D341Med (cell line): ENCODE measurements around the gene PLCB3.
"Not testable (repeated sequence)": the region's sequence is repeated elsewhere in the genome, so short reads cannot be mapped to it uniquely, and the experiment has no call there.

ENCODE experiments used
- DNase-seq: peaks from one replicate; pipeline ENCODE4 v3.0.0; 2012; ENCODE audit warnings: low spot score

Gene PLCB3

DNA sequence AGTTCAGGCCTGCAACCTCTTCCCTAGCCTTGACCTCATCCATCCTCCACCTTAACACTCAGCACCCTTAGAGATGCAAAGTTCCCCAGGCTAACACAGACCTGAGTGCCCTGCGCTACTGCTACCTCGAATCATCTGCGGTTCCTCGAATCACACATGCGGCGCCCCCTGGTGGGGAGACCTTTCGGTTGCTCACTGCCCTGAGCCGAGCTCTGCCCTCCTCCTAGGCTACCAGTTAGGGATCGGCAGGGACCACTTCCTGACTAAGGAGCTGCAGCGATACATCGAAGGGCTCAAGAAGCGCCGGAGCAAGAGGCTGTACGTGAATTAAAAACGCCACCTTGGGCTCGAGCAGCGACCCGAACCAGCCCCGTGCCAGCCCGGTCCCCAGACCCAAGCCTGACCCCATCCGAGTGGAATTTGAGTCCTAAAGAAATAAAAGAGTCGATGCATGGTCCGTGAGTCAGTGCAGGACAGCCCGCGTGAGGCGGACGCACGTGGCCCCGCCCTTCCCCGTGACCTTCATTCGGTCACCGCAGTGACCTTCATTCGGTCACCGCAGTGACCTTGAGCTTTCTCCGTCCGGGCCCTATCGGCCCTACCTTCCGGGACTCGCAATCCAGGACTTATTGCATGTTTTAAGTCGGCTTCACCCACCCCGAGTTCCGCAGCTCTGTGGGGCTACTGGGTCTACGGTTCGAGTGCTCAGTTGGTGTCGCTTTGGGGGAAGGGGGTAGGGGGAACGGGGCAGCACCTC, 53.2 kb downstream of the PLCB3 start:
- DNase-seq = peak; percentile 81

DNA sequence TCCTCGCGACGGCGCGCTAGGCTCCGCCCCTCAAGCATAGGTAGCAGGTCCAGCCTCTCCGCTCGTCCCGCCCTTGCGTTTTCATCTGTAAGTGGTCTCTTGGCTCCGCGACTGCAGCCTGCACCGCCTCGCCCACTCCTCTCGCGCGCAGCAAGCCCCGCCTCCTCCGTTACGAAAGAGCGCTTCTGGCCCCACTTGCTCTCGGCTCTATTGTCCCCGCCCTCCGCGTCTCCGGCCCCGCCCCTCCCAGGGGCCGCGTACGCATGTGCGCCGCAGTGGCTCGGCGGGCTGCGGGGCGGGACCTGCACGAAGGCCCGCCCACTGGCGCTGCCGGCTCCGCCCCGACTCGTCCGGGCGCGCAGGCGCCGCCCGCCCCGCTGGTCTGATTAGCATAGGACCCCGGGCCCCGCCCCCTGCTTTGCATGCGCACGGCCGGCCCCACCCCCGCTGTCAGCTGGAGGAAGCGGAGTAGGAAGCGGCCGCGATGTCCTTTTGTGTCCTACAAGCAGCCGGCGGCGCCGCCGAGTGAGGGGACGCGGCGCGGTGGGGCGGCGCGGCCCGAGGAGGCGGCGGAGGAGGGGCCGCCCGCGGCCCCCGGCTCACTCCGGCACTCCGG, 53.9 kb downstream of the PLCB3 start, which contains the start of gene ESRRA:
Gene ESRRA, plus strand, starts transcription at position 450 of the 616 bp plus-strand sequence. CDS start 1,656 bp downstream, outside the sequence.
- peak; percentile 99 for DNase-seq

DNA sequence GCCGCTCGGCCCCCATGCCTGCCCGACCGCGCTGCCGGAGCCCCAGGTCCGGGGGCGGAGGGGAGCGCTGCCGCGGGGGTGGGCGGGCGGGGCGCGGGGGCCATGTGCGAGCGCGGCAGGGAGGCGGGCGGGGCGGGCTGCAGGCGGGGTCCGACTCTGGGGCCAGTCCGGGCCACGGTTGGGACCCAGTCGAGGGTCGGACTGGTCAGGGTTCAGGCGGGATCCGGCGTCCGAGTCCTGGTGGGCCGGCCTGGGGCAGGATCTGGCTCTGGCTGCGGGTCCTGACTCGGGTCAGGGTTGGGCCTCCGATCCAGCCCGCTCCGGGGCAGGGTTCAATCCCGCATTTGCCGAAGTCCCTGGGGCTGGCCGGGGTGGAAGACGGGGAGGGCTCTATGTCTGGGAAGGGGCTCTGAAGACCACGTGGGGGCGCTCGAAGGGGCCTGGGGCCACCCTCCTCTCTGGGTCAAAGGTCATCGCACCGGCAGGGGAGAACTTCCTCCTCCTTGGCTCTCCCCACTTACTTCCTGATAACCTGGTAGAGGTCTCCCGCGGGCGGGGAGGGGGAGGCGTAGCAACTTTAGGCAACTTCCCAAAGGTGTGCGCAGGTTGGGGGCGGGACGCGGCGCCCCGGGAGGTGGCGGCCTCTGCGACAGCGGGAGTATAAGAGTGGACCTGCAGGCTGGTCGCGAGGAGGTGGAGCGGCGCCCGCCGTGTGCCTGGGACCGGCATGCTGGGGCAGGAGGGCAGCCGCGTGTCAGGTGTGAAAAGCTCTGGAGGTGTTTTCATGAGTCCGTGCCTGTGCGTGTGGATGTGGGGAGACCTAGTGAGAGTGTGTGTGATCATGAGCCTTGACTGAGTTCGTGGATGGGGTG, 54.6 kb downstream of the PLCB3 start:
- DNase-seq = no peak

DNA sequence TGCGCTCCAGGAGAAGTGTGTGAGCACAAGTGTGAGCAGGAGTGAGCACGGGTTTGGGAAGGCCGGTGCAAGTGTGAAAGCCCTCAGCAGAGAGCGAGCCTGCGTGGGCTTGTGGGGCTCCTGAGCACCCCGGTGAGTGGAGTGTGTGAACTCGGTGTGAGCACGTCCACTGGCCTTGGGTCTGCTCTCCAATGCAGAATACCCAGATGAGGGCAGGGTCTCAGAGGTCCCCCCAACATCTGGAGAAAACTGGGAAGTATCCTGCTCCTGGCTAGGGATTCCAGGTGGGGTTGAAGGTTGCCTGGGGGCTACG, 55.2 kb downstream of the PLCB3 start:
- DNase-seq = no peak

DNA sequence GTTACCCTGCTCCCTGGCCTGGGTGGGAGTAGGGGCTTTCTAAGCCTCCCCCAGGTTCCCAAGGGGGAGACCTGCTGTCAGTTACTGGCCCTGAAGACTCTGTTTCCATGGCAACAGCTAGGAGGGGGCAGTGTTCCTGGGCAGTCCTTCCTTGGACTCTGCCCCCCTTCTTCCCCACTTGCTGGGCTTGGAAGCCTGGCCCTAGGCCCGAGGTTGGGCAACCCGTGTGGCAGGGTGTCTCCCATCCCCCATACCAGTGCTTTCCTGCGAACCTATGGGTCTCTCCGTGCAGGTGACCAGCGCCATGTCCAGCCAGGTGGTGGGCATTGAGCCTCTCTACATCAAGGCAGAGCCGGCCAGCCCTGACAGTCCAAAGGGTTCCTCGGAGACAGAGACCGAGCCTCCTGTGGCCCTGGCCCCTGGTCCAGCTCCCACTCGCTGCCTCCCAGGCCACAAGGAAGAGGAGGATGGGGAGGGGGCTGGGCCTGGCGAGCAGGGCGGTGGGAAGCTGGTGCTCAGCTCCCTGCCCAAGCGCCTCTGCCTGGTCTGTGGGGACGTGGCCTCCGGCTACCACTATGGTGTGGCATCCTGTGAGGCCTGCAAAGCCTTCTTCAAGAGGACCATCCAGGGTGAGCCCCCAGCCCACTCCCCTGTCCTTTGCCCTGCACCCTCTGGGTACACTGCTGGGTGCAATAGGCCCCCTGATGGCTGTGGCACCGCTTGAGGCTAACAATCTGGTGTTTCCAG, 55.7 kb downstream of the PLCB3 start:
- no peak for DNase-seq

DNA sequence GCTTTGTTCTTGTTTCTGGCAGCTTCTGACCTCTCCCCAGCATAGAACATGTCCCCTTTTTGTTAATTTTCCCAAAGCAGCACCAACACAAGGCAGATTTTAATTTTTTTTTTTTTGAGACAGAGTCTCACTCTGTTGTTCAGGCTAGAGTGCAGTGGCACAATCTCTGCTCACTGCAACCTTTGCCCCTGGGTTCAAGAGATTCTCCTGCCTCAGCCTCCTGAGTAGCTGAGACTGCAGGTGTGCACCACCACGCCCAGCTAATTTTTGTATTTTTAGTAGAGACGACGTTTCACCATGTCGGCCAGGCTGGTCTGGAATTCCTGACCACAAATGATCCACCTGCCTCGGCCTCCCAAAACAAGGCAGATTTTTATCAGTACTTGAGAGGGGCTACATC, 56.5 kb downstream of the PLCB3 start:
- DNase-seq = not testable (repeated sequence)

DNA sequence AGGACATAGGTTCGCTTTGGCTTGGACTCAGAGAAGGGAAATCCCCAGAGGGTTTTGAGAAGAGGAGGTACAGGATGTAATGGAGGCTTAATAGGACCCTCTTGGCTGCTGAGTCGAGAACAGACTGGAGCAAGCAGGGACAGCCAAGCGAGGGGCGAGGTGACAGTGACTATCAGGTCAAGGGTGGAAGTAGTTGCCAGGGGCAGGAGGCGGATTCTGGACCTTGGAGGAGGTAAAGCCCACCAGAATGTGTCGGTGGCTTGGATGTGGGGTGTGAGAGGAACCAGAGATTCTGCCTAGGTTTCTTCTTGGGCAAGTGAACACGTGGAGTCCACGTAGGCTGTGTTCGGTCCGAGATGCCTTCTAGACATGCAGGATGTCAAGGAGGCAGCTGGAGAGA, 61.6 kb downstream of the PLCB3 start:
- DNase-seq = no peak

DNA sequence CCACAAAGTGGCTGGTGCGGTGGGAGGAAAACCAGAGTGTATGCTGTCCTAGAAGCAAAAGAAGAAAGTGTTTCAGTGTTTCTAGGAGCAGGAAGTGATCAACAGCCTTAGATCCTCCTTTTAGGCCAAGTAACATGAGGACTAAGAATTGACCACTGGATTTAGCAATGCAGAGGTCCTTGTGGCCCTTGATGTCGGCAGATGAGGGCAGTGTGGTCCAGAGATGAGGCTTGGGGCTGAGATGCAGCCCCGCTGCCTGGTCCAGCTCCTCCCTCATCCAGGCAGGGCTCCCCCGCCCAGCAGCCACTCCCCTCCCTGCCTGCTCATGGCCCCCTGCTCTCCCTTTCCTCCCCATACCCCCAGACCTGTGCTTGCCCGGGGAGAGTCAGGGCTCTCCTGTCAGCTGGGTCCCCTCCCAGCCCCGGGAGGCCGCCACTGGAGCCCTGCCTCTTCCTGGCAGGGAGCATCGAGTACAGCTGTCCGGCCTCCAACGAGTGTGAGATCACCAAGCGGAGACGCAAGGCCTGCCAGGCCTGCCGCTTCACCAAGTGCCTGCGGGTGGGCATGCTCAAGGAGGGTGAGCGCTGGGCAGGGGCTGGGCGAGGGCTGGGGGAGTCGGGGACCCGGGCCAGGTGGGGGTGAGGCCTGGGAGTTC, 62.3 kb downstream of the PLCB3 start:
- DNase-seq = no peak

DNA sequence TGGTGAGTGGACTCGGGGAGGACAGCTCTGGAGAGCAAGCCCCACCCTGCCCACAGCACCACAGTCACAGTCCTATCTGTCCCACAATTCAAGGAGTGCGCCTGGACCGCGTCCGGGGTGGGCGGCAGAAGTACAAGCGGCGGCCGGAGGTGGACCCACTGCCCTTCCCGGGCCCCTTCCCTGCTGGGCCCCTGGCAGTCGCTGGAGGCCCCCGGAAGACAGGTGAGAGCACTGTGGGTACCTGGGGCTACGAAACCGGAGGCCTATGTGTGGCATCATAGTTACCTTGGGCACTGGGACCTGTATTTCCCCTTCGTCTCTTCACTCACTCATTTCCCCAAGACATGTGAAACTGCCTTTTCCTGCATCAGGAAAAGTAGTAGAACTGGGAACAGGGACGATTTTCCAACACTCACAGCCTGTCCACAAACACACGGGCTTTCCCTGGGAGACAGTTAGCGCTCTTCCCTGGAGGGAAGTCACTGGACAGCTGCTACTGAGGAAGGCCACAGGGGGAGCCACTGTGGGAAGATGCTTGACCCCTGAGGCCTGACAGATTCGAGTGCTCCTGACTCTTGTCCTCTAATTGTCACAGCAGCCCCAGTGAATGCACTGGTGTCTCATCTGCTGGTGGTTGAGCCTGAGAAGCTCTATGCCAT, 62.9 kb downstream of the PLCB3 start:
- no peak for DNase-seq

DNA sequence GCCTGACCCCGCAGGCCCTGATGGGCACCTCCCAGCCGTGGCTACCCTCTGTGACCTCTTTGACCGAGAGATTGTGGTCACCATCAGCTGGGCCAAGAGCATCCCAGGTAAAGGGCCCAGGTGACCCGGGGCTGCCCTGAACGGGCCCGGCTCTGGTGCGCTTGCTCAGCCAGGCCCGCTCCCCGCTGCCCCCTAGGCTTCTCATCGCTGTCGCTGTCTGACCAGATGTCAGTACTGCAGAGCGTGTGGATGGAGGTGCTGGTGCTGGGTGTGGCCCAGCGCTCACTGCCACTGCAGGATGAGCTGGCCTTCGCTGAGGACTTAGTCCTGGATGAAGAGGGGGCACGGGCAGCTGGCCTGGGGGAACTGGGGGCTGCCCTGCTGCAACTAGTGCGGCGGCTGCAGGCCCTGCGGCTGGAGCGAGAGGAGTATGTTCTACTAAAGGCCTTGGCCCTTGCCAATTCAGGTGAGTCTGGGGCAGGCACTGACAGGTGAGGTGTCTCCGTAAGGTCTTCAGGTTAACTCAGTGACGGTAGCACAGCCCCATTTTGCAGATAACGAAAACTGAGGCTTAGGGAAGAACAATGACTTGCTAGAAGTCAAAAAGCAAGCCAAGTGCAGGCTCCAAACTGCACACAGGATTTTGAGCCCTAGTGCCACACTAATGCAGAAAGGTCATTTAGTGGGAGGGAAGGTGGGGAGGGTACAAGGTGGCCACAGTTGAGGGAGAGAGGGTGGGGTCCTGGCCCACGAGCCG, 63.7 kb downstream of the PLCB3 start:
- no peak for DNase-seq

DNA sequence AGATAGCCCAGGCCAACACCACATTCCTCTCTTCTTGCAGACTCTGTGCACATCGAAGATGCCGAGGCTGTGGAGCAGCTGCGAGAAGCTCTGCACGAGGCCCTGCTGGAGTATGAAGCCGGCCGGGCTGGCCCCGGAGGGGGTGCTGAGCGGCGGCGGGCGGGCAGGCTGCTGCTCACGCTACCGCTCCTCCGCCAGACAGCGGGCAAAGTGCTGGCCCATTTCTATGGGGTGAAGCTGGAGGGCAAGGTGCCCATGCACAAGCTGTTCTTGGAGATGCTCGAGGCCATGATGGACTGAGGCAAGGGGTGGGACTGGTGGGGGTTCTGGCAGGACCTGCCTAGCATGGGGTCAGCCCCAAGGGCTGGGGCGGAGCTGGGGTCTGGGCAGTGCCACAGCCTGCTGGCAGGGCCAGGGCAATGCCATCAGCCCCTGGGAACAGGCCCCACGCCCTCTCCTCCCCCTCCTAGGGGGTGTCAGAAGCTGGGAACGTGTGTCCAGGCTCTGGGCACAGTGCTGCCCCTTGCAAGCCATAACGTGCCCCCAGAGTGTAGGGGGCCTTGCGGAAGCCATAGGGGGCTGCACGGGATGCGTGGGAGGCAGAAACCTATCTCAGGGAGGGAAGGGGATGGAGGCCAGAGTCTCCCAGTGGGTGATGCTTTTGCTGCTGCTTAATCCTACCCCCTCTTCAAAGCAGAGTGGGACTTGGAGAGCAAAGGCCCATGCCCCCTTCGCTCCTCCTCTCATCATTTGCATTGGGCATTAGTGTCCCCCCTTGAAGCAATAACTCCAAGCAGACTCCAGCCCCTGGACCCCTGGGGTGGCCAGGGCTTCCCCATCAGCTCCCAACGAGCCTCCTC, 64.6 kb downstream of the PLCB3 start:
- DNase-seq = not testable (repeated sequence)

DNA sequence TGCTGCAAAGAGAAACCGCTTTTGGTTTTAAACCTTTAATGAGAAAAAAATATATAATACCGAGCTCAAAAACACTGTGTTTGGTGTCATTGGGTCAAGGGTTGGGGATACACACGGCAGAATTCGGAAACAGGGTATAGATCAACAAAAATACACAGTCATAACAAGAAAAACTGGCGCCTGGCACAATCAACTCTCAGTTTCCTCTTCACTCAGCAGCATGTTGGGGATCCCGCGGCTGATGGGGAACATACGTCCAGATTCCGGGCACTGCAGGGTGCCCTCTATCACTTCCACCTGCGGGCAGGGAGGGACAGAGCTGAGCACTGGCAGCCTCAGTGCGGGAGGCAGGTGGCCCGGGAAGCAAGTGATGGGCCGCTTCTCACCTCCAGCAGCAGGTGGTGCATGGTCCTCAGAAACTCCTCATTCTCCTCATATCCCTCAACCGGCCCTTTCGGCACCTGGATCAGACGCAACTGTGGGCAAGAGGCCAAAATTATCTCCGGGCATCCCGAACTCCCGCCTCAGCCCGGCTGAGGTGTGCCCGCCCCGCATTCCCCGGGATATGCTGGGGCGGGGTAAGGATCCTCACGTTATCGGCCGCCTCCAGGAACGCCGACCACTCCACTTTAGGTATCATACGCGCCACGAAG, 65.5 kb downstream of the PLCB3 start:
- DNase-seq = peak; percentile 42

DNA sequence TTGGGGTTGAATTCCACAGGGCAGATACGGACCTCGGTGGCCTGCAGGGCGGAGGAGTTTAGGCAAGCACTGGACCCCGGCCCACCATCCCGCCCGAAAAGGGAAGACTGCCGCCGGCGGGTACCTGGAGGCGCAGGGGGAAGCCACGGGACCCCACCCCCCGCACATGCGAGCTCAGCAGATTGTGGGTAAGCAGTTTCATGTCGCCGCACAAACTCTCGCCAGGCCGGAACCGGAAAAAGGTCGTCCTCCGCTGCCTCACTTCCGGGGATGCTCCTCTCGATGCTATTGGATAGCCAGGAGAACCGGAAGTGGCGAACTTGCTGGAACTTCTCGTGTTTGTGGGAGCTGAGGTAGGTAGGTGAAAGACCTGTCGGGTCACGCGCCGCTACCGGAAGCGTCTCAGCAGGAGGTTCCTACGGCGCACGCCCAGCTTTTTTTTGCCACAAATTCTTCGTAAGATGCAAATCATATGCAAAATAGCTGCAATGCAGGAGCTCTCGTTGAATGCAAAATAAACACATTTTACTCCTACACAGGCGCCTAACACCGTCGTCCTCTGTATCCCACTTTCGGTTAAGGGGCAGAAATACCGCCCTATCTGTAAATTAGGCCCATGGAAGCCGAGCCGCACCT, 66.1 kb downstream of the PLCB3 start, which contains the start of gene TRMT112:
Gene TRMT112, minus strand, starts transcription at position 235 of the 636 bp plus-strand sequence. Its CDS starts 33 bp downstream, at position 202.
- peak; percentile 86 for DNase-seq

DNA sequence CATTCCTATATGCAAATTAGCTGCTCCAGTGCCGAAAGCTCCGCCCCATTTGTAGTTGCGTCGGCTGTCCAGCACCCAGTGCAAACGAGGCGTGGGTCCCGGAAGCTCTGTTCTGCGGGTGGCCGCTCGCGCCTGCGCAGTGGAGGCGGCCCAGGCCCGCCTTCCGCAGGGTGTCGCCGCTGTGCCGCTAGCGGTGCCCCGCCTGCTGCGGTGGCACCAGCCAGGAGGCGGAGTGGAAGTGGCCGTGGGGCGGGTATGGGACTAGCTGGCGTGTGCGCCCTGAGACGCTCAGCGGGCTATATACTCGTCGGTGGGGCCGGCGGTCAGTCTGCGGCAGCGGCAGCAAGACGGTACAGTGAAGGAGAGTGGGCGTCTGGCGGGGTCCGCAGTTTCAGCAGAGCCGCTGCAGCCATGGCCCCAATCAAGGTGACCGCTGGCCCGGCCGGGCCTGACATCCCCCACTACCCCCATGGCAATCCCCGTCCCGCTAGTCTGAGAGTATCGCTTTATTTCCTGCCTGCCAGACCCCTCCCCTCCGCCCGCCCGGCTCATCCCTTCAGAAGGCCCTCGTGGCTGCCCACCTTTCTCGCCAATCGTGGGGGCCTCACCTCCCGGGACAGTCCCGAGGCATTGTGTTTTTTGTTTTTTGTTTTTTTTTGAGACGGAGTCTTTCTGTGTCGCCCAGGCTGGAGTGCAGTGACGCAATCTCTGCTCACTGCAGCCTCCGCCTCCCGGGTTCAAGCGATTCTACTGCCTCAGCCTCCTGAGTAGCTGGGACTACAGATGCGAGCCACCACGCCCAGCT, 66.8 kb downstream of the PLCB3 start, which contains the start of gene PRDX5:
Gene PRDX5, plus strand, starts transcription at position 161 of the 805 bp plus-strand sequence. Its CDS starts 95 bp downstream, at position 256.
- peak; percentile 97 for DNase-seq
